Islet of Langerhans (tissue), 1 donor: Measurements from ENCODE around the gene DHRS2.
A peak's percentile ranks its signal among the peaks of the same experiment; 100 is the strongest.

Experiments used
- FAIRE-seq: peaks from one replicate; lab custom pipeline; 2011; peaks lifted over from hg19 to GRCh38; lab: Jason Lieb, UNC

Gene DHRS2

DNA sequence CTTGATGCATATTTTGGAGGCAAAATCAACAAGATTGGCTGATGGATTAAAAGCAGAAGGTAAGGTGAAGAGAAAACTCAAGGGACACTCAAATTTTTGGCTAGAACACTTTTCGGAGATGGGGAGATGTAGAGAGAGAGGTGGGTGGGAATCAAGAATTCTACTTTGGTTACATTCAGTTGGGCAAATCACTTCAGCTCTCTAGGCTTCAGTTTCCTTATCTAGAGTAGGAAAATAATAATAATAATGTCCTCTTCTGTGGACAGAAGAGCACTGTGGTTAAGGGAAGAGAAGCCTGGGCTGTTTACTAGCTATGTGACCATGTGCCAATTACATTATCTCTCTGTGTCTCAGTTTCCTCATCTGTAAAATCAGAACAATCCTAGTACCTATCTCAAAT is 23.4 kb upstream of the DHRS2 start:
- FAIRE-seq: no peak

DNA sequence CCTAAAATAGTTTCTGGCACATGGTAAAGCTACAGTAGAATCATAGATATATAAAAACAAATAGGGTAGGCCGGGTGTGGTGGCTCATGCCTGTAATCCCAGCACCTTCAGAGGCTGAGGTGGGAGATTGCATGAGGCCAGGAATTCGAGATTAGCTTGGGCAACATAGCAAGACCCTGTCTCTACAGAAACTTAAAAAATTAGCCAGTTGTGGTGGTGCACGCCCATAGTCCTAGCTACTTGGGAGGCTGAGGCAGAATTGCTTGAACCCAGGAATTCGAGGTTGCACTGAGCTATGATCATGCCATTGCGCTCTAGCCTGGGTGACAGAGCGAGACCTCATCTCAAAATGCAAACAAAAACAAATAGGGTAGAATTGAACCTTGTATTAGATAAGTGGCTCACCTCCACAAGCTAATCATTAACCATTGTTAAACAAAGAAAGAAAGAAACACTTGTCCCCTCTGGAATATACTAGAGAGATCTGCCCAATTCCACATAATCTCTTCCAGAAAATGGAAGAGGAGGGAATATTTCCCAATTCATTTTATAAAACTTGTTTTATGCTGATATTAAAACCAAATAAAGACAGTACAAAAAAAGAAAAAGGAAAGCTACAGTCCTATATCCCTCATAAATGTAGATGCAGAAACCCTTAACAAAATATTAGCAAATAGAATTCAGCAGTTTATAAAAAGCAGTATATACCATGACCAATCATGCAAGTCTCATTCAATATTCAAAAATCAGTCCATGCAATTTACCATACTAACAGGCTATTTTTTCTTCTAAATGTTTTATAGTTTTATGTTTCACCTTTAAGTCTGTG is 22.7 kb upstream of the DHRS2 start:
- FAIRE-seq: peak; percentile 91

DNA sequence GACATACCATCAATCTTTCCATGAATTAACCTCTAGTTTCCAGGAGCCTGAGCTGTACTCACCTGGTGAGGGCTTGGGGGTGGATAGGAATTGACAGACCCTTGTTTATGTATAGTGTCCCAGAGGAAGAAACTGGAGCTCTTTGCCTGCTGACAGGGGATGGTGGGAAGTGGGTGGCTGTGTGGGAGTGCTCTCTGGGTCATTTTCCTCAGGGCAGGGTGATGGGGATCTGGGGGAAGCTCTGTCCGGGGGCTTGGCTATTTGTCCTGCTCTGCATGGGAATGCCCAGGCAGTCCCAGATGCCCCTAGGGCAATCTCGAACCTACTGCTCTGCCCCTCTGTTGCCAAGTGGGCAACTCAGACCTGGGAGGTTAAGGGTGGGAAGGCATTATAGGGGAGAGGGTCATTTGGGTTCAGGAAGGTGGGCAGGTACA is 21.8 kb upstream of the DHRS2 start:
- no peak for FAIRE-seq

DNA sequence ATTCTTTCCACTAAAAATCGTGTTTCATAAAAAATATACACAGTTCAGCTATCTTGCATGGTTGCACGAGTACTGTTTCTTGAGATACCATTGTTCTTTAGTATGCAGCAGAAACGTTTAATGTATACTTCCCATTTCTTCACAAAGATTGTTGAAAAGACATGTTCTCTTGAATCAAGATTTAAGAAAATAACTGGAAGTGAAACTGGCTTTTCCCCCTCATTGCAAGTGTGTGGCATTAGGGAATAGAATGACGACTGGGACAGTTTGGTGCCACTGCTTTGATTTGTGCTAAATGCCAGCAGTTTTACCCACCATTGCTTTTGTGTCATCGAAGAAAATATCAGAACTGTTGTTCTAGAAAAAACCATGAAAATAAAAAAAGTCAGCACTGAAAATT is 20.3 kb upstream of the DHRS2 start:
- FAIRE-seq: no peak

DNA sequence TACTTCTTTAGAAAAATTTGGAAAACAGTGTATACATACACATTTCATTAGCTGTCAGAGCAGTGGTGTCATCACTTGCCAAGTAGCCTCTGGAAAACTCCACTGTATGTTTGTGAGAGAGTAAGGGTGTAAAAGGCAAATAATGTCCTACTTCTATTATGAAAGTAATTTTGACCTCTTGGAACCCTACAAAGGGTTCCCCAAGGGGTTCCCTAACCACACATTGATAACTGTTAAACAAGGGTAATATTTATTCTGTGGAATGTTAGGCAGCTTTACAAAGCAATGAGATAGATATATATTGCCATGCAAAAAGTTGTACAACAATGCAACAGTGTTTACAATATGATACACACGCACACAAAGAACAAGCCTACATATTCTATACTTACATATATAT is 18.6 kb upstream of the DHRS2 start:
- no peak for FAIRE-seq

DNA sequence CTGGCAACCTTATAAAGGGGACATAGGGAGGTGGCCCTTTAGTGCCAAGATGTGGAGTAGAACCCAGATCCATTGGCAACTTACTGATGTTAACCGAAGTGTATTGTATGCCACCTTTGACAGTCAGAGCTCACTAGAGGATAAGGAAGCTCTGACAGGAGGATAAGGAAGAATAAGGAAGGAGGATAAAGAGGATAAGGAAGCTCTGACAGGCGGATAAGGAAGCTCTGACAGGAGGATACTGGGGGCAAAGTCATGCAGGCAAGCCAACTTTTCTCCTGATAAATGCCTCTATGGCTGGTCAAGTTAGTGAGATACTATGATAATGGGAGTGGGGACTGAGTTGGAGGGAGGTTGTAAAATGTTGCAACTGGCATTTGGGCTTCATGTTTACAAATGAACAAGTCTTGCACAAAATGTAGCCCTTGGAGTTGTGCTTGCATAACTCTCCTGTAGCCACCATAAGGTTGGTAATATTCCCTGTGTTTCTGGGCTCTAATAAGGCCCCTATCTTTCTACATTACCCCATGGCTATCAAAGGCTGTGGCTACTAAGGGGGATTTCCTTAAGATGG is 17.7 kb upstream of the DHRS2 start:
- FAIRE-seq: no peak

DNA sequence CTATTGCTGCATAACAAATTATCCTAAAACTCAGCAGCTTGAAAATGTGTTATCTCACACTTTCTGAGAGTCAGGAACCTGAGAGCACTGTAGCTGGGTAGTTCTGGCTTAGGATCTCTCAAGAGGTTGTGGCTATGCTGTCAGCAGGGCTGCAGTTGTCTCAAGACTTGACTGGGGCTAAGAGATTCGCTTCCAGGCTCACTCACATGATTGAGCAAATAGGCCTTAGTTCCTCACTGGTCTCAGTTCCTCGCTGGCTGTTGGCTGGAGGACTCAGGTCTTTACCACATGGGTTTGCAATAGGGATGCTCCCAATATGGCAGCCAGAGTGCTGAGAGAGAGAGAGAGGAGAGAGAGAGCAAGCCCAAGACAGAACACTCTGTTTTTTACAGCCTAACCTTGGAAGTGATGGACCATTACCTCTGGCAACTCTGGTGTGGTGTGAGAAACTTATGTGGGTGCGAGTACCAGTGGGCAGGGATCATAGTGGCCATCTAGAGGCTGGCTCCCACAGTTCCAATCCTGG is 15.9 kb upstream of the DHRS2 start:
- no peak for FAIRE-seq

DNA sequence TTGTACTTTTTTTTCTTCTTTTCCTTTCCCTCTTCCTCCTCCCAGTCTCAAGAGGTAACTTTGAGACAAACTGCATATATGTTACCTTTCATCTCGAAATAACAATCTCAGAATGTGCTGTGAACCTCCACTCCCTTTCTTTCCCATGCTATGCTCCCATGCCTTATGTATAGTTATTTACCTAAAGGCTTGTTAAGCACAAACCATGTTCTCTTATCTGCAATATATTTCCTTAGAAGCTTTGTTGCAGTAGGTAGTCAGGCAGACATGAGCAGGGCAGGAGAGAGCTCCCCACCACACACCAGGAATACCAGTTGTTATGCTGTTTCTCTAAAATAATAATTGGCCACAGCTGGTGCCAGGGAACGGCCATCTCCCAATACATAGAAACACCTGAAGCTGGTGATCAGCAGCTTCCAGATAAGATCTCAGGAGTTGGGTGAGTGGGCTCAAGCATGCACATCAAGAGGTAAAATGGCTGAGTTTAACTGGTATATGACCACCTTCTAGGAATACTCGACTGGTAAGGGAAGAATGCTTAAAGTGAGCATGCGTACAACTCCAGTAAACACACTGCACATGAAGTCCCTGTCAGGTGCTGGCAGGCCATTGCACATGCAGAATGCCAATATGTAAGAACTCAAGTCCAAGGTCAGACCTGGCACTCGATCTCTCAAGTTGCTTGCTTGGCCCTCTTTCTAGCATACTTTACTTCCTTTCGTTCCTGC is 14.8 kb upstream of the DHRS2 start:
- no peak for FAIRE-seq

DNA sequence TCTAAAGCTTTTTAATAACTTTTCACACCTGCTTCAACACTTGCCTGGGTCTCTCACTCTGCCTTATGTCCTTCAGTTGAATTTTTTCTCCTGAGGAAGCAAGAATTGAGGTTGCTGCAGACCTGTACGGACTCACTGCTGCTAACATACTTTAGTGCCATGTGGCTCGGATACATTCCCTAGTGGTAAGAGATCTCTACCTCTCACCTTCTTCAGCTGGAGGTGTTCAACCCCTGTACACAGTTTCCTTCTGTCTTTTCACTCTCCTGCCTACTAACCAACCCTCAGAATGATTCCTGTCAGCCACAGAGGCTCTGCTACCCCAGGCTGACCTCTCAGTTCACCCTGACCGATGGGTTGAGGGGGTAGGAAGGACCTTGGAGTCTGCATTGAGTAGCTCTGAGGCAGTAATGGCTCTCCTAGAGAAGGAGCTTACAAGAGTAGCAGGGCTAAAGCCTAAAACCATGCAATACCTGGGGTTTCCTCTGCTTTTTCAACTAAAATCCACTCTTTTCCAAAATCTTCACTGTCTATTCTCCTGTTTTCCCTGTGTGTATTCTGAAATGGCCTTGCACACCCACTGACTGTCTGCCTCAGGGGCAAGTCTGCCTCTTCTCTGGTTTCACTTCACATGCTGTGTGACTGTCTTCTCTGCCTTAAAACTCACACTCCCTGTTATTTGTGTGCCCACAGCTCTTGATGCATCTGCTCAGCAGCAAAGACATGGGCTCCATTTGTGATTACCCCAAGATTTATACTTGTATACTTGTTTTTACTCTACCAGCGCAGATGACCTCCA is 14.0 kb upstream of the DHRS2 start:
- no peak for FAIRE-seq

DNA sequence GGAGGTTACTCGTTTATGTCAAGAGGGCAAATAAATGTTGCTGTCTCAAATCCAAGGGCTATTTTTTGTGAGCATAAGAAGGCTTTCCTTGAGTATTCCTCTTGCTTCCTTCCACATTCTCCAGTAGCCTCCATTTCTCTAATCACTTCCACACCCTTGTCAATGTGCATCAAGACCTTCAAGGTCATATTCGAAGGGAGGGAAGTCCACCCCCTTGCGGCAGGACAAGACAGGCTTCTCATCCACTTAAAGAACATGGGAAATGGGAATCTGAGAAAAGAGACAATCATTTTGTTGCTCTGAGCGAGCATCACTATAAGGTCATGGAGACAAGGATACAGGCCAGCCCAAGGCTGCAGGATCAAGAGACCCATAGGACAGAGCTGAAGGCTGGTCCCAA is 13.2 kb upstream of the DHRS2 start:
- no peak for FAIRE-seq

DNA sequence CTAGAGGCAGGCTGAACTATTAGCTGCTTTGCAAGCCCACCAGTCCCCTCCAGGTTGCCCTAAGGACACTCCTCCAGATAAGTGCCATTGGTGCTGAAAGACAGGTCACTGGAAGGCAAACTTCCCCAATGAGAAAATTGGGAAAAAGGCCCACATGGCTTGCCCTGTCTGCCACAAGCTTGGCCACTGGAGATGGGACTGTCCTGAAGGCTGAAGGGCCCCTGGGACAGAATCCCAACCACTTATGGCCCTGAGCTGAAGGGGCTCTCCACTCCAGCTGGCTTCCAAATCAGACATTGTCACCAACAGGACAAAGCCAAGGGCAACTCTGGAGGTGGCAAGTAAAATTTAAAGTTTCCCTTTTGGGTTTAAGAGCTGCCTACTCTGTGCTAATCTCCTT is 12.2 kb upstream of the DHRS2 start:
- no peak for FAIRE-seq

DNA sequence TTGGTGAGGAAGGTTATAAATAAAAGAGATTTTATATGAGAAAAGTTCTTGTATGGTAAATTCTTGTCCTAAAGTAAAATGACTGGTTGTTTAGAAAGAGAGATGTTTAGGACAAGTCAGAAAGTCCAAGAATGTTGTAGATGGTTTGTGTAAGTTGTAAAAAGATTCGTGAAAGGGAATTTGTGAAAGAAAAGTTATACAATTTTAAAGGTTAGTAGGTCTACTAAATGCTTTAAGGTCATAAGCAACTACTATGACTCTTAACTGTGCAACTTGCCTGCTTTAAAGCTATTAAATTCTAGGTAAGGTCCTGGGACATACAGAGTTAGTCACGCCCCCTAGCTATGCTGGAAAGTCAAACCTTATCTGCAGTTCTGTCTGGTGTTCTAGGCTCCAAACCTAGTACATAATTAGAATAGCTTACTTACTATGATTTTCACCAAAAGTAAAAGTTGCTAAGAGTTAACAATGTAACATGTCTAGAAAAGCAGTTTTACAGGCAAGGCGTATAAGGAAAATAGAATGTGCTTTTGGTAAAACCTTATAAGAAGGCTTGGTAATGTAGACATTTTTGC is 11.2 kb upstream of the DHRS2 start:
- no peak for FAIRE-seq

DNA sequence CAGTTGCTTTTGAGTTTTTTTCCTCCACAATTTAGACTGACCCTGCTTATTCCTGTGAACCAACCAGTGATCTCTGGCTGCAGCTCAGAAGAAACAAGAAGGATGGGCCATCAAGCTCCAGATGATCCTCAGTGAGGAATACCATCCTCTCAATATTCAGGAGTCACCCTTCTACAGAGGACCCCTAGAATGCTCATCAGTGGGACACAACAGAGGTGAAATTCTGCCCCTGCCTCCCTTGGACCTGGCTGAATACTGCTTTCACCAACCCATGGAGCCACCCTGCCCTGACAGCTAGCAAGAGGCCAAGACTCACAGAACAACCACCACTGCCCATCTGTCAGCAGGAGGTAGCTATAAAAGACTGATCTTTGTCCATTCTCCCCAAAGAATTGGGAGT is 9.2 kb upstream of the DHRS2 start:
- FAIRE-seq: no peak

DNA sequence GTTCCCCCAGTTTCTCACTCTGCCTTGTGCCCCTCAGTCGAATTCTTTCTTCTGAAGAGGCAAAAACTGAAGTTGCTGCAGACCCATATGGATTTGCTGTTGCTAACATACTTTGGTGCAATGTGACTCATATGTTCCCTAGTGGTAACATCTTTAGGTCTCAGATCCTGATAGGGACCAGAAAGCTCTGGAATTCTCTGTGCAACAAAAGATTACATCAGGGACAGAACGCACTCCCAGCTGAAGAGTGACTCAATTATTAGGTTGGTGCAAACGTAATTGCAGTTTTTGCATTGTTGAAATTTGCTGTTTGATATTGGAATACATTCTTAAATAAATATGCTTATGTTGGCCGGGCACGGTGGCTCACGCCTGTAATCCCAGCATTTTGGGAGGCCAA is 8.2 kb upstream of the DHRS2 start:
- no peak for FAIRE-seq

DNA sequence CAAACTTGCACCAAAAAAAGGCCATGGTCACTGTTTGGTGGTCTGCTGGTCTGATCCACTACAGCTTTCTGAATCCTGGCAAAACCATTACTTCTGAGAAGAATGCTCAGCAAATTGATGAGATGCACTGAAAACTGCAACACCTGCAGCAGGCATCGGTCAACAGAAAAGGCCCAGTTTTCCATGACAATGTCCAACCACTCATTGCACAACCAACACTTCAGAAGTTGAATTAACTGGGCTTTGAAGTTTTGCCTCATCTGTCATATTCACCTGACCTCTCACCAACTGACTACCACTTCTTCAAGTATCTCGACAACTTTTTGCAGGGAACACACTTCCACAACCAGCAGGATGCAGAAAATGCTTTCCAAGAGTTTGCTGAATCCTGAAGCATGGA is 7.0 kb upstream of the DHRS2 start:
- FAIRE-seq: no peak

DNA sequence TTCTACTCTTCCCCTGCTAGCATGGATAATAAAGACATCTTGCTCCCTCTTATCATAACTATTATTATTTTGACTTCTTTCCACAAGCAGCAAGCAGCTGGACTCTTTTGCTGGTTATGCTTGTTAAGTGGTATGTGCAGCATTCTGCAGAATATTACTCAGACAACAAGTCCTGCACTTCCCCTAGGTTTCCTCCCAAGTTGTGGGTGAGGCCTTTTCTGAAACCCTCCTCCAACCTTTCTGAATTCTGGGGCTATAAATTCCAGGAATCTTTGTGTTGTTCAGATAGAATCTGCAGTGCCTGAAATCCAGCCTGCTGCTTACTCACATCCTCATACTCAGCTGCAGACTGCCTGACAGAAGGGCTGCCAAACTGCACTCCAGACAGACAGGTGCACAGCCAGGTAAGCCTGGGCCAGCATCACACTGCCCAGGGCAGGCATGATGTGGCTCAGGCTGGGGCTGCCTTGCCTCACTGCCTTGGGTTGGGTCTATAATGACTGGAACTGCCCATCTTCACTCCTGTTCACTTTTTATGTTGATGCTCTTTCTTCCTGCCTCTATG is 6.2 kb upstream of the DHRS2 start:
- no peak for FAIRE-seq

DNA sequence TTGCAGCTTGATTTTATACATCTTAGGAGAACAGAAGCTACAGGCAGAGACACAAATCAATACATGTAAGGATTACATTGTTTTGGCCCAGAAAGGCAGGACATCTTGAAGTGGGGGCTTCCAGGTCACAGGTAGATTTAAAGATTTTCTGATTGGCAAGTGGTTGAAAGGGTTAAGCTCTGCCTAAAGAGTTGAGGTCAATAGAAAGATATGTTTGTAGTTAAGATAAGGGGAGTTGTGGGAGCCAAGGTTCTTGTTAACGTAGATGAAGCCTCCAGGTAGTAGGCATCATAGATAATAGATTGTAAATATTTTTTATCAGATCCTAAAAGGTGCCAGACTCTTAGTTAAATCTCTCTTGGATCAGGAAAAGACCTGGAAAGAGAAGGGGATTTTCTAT is 5.5 kb upstream of the DHRS2 start:
- FAIRE-seq: no peak

DNA sequence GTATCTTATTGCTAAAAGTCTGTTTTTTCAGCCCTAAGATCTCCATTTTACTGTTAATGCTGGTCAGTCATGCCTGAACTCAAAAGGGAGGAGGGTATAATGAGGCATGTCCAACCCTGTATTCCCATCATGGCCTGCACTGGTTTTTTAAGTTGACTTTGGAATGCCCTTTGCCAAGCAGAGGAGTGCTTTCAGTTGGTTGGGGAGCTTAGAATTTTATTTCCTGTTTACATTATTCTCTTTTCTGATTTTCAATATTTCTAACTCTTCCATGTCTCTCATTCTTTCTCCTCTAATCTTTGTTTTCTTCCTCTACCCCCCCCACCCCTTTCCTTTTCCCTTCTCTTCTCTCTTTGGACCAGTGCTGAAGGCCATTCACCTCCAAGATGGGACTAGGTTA is 4.9 kb upstream of the DHRS2 start:
- no peak for FAIRE-seq

DNA sequence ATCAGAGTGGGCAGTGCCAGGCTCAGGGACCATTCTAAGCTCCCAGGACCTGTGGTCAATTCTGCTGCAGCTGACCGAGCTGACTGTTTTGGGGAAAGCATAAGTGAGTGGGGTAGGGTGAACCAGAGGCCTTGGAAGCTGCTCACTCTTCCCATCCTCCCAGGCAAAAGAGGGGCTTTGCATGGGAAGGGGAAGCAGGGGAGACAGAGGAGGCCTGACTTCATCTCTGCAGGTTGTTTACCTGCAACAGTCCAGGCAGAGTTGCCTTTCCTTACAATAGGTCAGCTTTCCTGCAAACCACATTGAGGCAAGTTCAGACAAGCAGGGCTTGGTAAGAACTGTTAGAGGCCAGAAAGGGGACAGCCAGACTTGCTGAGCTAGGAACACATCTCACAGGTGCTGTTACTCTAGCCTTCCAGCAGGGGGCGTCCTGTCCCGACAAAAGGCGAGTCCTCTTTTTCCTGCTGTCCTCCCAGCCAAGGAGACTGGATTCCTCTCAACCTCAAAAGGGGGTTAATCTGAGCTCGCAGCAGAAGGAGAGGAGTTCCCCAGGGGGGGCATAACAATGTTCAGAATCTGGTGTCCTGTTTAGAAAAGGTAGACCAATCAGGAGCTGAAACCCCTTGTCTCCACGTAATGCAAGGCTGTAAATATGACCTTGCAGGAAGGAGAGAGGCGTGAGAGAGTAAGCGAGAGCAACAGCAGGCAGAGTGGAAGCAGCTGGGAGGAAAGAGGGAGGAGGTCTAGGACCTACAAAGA is 4.3 kb upstream of the DHRS2 start:
- peak; percentile 76 for FAIRE-seq

DNA sequence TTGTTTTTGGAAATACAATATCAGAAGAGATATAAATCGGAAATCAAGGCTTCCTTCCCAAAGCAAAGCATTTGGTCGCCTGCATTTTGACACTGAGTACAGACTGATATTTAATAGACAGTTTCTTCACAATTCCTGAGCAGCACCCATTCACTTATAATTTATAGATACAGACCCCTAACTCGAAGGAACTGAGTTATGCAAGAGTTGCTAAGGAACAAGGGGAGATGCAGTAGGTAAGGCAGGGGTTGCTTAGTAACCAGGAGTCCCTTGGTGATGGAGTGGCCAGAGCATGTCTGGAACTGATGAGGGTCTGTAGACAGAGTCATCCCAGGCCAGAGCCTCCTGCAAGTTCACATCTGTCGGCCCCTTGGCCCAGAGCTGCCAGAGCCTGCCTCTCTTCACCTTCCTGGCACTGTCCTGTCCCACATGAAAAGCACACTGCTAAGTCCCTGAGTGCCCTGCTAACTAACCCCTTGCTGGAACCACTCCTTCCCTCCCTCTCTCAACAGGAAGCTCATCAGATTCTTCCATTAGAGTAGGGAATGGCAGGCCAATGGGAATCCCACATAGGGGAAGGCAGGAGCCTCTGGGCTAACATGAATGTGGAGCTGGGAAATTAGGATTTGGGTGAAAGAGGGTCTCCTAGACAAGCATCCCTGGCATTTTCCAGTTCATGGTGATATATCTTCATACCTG is 3.6 kb upstream of the DHRS2 start:
- FAIRE-seq: no peak
